NCI-H1092 treated with DMSO at 0.1 percent for 48 hours (cell line): ENCODE results near the gene PAX7.

Source experiments
- DNase-seq: peaks from one replicate; lab custom pipeline; 2025; lab: John Stamatoyannopoulos, UW

PAX7 gene

GRCh38 chr1:18640228-18641004 lies 9.8 kb downstream of the PAX7 start:
- no peak for DNase-seq

- no peak for DNase-seq
Observed at GRCh38 chr1:18641005-18641941, 10.6 kb downstream of the PAX7 start.

- DNase-seq = no peak
Observed at GRCh38 chr1:18642278-18643095, 11.8 kb downstream of the PAX7 start.

GRCh38 chr1:18643154-18644012 lies 12.7 kb downstream of the PAX7 start:
- no peak for DNase-seq

GRCh38 chr1:18644013-18644399 lies 13.4 kb downstream of the PAX7 start:
- DNase-seq = no peak

GRCh38 chr1:18644446-18644845 lies 13.8 kb downstream of the PAX7 start:
- DNase-seq = no peak

- DNase-seq = no peak
Observed at GRCh38 chr1:18644973-18645746, 14.5 kb downstream of the PAX7 start.

GRCh38 chr1:18645747-18646090 lies 15.1 kb downstream of the PAX7 start:
- DNase-seq = no peak

- DNase-seq = no peak
Observed at GRCh38 chr1:18646091-18646785, 15.6 kb downstream of the PAX7 start.

- no peak for DNase-seq
Observed at GRCh38 chr1:18646786-18647410, 16.3 kb downstream of the PAX7 start.

GRCh38 chr1:18647681-18648214 lies 17.1 kb downstream of the PAX7 start:
- DNase-seq = no peak

- DNase-seq = no peak
Observed at GRCh38 chr1:18649693-18650370, 19.2 kb downstream of the PAX7 start.

- no peak for DNase-seq
Observed at GRCh38 chr1:18651713-18652112, 21.1 kb downstream of the PAX7 start.

- DNase-seq = no peak
Observed at GRCh38 chr1:18652791-18653190, 22.1 kb downstream of the PAX7 start.

GRCh38 chr1:18653367-18653766 lies 22.7 kb downstream of the PAX7 start:
- DNase-seq = no peak

GRCh38 chr1:18653916-18654315 lies 23.3 kb downstream of the PAX7 start:
- no peak for DNase-seq

GRCh38 chr1:18654599-18654998 lies 24.0 kb downstream of the PAX7 start:
- no peak for DNase-seq

GRCh38 chr1:18657506-18658201 lies 27.0 kb downstream of the PAX7 start:
- no peak for DNase-seq
